GM12878 (cell line): ENCODE measurements around the gene KLHL26. TPM values are rescaled to one million over a fixed set of nuclear protein-coding genes. Genes with fewer than 3 reads are reported as not detected.

Experiments
- ATAC-seq: fragments of 200-7000 bp; cut with Tn5 transposase; 3 replicates; pipeline ENCODE4 v1.9.1; 2020; ENCODE audit warnings: mild to moderate bottlenecking, moderate library complexity
- BruUV-seq: library from RNA; stranded (reverse); fragments of 400-500 nt; replicated peaks from 2 replicates; lab custom pipeline; 2021; lab: Mats Ljungman, UMichigan
- CTCF ChIA-PET: fragments of 300-600 bp; sonication (Branson Sonifier 250); formaldehyde crosslinking; extraction: SDS; loops from one replicate; lab custom pipeline; 2021; ENCODE audit warnings: inconsistent platforms; lab: Yijun Ruan, JAX
- POLR2A ChIA-PET: fragments of 350-600 bp; formaldehyde crosslinking; extraction: SDS; loops from one replicate; lab custom pipeline; 2021; ENCODE audit warnings: inconsistent platforms; lab: Charles Lee
- RAD21 ChIA-PET: fragments of 300-600 bp; sonication (Branson Sonifier 250); formaldehyde crosslinking; loops from one replicate; lab custom pipeline; 2023; ENCODE audit warnings: antibody characterized with exemption; ENCODE audit not compliant: unreplicated experiment; lab: Charles Lee
- SMC1A ChIA-PET: fragments of 300-600 bp; sonication (Branson Sonifier 250); formaldehyde crosslinking; loops from one replicate; lab custom pipeline; 2023; ENCODE audit not compliant: unreplicated experiment, uncharacterized antibody; lab: Charles Lee
- DNase-seq: peaks from one replicate; pipeline ENCODE4 v3.0.0-alpha.2; 2011; ENCODE audit warnings: low read depth, low spot score
- FAIRE-seq: peaks from 3 replicates; lab custom pipeline; 2011; peaks lifted over from hg19 to GRCh38; lab: Jason Lieb, UNC
- H2AFZ ChIP-seq: 2 replicates; pipeline ENCODE4 v1.6.0; 2011; ENCODE audit warnings: low read depth, low read length, control low read depth; ENCODE audit not compliant: control insufficient read depth
- H3K27ac ChIP-seq: 2 replicates; pipeline ENCODE4 v1.5.1; 2011; ENCODE audit warnings: control low read depth; ENCODE audit not compliant: control insufficient read depth, insufficient read depth
- H3K27me3 ChIP-seq, 2 experiments: replicated peaks in 1 of 2; 2 replicates each; pipeline versions ENCODE4 v1.6.0 to v1.6.1; 2011; ENCODE audit warnings: low read length in 1 of 2; ENCODE audit not compliant: control insufficient read depth in 2 of 2, insufficient read depth in 2 of 2
- H3K36me3 ChIP-seq, 2 experiments: 2 replicates each; pipeline ENCODE4 v1.5.1; 2011; ENCODE audit warnings: low read length in 1 of 2; ENCODE audit not compliant: control insufficient read depth in 2 of 2, insufficient read depth in 2 of 2
- H3K4me1 ChIP-seq: 2 replicates; pipeline ENCODE4 v1.6.1; 2011; ENCODE audit warnings: mild to moderate bottlenecking, low read length, moderate library complexity, mixed read lengths; ENCODE audit not compliant: control insufficient read depth, insufficient read depth
- H3K4me2 ChIP-seq: 2 replicates; pipeline ENCODE4 v1.6.0; 2011; ENCODE audit warnings: control low read depth; ENCODE audit not compliant: control insufficient read depth, insufficient read depth
- H3K4me3 ChIP-seq: fragments of 200-600 bp; sonication (generic); 2 replicates; pipeline ENCODE4 v1.5.1; 2016
- H3K79me2 ChIP-seq: 2 replicates; pipeline ENCODE4 v1.6.0; 2011; ENCODE audit warnings: low read length; ENCODE audit not compliant: control insufficient read depth, insufficient read depth
- H3K9ac ChIP-seq: 2 replicates; pipeline ENCODE4 v1.8.0; 2011; ENCODE audit warnings: low read length, control low read depth, mixed read lengths; ENCODE audit not compliant: control insufficient read depth, insufficient read depth
- H3K9me3 ChIP-seq: replicated peaks from 3 replicates; pipeline ENCODE4 v1.5.1; 2011; ENCODE audit warnings: mild to moderate bottlenecking, low read length; ENCODE audit not compliant: control insufficient read depth, insufficient read depth
- H4K20me1 ChIP-seq: 2 replicates; pipeline ENCODE4 v1.6.0; 2011; ENCODE audit not compliant: control insufficient read depth, insufficient read depth
- ETV6 ChIP-seq, 2 experiments: fragments of 450-650 bp in 1 of 2; IDR thresholded peaks in 1 of 2; conservative IDR thresholded peaks in 1 of 2; 2 replicates each; pipeline ENCODE4 v1.6.1; 2014; ENCODE audit warnings: antibody characterized with exemption in 1 of 2, borderline replicate concordance in 1 of 2, low read depth in 1 of 2, mild to moderate bottlenecking in 1 of 2, moderate library complexity in 1 of 2
- PAX5 ChIP-seq: IDR thresholded peaks from 2 replicates; pipeline ENCODE4 v1.6.1; 2011; ENCODE audit warnings: low read depth, low read length, borderline replicate concordance
- POU2F2 ChIP-seq: IDR thresholded peaks from 3 replicates; pipeline ENCODE4 v1.6.1; 2011; ENCODE audit warnings: low read depth, mild to moderate bottlenecking, low read length, borderline replicate concordance
- RCOR1 ChIP-seq: conservative IDR thresholded peaks from 2 replicates; pipeline ENCODE4 v1.6.1; 2012; ENCODE audit warnings: low read depth, low read length, improper control_type of control experiment
- RFX5 ChIP-seq: IDR thresholded peaks from 2 replicates; pipeline ENCODE4 v1.6.1; 2011; ENCODE audit warnings: low read depth, low read length, improper control_type of control experiment
- ZNF217 ChIP-seq: fragments of 450-650 bp; IDR thresholded peaks from 2 replicates; pipeline ENCODE4 v1.6.1; 2017; ENCODE audit warnings: antibody characterized with exemption, mild to moderate bottlenecking
- WGBS: methylation state at CpG from one replicate; pipeline ENCODE4 v1.1.6; 2016; ENCODE audit warnings: low lambda C conversion rate; ENCODE audit not compliant: insufficient replicate concordance, insufficient coverage; ENCODE audit errors: missing lambda C conversion rate; 5-methylcytosine and 5-hydroxymethylcytosine counted together
- in situ Hi-C: fragments of 300-500 bp; cut with MboI; formaldehyde crosslinking; loops from 9 replicates; pipeline ENCODE4 v1.14.3; 2018; ENCODE audit warnings: mixed read lengths
- intact Hi-C: fragments of 100-400 bp; cut with micrococcal nuclease; formaldehyde crosslinking; loops from one replicate; pipeline ENCODE4 v1.14.2; 2022; ENCODE audit not compliant: unreplicated experiment
- polyA plus RNA-seq, 11 experiments: library from polyadenylated mRNA; depleted of rRNA in 4 of 11; unstranded in 6 of 11; stranded (reverse) in 5 of 11; fragments of >200 nt; fragmentation: Nextera tagmentation in 4 of 11; fragmentation: Illumina TruSeq in 1 of 11; extraction: Ambion mirVana in 4 of 11; extraction: Trizol in 1 of 11; gene quantifications; 1 replicate in 1 of 11; 2 replicates in 10 of 11; pipeline versions ENCODE4 v1.2.1 to v1.2.3, GENCODE V29; 2011 to 2016; ENCODE audit warnings: inconsistent platforms in 2 of 11, missing spikeins in 2 of 11, low read depth in 1 of 11
- total RNA-seq, 4 experiments: library from RNA; depleted of rRNA in 3 of 4; stranded (reverse); fragments of >200 nt in 3 of 4; fragmentation: Illumina TruSeq in 1 of 4; extraction: Trizol in 1 of 4; gene quantifications; 2 replicates each; pipeline versions ENCODE4 v1.2.1 to v1.2.3, GENCODE V29; 2013 to 2021
- TF ChIP-seq, protein P1 (sequence below): fragments of 450-650 bp; formaldehyde crosslinking; IDR thresholded peaks from 2 replicates; pipeline ENCODE4 v1.5.0; 2022; ENCODE audit warnings: mild to moderate bottlenecking, missing genetic modification characterization
- TF ChIP-seq, protein P2 (sequence below): fragments of 450-650 bp; IDR thresholded peaks from 2 replicates; pipeline ENCODE4 v1.6.1; 2018; ENCODE audit warnings: borderline replicate concordance, mild to moderate bottlenecking; ENCODE audit not compliant: partially characterized antibody
- TF ChIP-seq, protein P3 (sequence below): fragments of 450-650 bp; formaldehyde crosslinking; IDR thresholded peaks from 2 replicates; pipeline ENCODE4 v1.4.0; 2022; ENCODE audit warnings: mild to moderate bottlenecking, moderate library complexity

Gene KLHL26
- total and polyA plus RNA-seq, 10 of the 15 experiments (the other 5 are each of a cell fraction or from before 2014, with no cell fraction given): 0.18 to 14.6 (median 2.9) TPM

DNA sequence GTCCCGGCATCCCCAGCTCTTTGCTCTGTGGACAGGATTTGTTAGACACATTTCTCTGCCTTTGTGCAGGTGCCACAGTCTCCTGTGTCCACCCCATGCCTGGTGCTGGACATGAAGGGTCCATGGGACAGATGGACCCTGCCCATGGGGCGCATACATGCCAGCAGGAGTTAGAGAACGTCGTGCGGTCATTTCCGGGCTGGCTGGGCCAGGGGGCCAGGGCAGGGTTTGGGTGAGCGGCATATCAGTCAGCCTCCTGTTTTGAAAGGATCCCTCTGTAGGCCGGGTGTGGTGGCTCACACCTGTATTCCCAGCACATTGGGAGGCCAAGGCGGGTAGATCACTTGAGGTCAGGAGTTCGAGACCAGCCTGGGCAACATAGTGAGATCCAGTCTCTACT is 11.0 kb downstream of the KLHL26 start (continued):
- TF ChIP-seq, protein P1, sequence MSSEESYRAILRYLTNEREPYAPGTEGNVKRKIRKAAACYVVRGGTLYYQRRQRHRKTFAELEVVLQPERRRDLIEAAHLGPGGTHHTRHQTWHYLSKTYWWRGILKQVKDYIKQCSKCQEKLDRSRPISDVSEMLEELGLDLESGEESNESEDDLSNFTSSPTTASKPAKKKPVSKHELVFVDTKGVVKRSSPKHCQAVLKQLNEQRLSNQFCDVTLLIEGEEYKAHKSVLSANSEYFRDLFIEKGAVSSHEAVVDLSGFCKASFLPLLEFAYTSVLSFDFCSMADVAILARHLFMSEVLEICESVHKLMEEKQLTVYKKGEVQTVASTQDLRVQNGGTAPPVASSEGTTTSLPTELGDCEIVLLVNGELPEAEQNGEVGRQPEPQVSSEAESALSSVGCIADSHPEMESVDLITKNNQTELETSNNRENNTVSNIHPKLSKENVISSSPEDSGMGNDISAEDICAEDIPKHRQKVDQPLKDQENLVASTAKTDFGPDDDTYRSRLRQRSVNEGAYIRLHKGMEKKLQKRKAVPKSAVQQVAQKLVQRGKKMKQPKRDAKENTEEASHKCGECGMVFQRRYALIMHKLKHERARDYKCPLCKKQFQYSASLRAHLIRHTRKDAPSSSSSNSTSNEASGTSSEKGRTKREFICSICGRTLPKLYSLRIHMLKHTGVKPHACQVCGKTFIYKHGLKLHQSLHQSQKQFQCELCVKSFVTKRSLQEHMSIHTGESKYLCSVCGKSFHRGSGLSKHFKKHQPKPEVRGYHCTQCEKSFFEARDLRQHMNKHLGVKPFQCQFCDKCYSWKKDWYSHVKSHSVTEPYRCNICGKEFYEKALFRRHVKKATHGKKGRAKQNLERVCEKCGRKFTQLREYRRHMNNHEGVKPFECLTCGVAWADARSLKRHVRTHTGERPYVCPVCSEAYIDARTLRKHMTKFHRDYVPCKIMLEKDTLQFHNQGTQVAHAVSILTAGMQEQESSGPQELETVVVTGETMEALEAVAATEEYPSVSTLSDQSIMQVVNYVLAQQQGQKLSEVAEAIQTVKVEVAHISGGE (CRISPR knock-in tag): no peak
- TF ChIP-seq POU2F2 (no peak), ZNF217 (no peak), RFX5 (no peak)

DNA sequence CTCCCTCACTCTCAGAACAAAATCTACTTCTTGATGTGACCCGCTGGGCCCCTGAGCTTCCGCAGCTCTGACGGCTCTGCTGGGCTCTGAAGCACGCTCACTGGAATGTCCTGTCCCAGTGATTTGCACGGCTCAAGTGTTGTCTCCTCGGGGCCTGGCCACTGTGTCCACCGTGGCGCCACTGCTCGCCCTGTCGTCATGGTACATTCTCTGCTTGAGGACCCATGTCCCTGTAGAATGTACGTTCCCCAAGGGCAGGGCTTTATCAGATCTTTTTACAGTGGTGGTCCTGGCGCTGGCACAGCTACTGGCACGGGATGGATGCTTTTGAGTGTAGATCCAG is 12.1 kb downstream of the KLHL26 start:
- no peak overlapping the region for H3K4me2 ChIP-seq
- no peaks in the 10 kb centered on the region; a peak in 2 of 4 replicates for H3K36me3 ChIP-seq
- peaks cover 9% of the 10 kb centered on the region; the same call in 1 of the 2 replicates for H4K20me1 ChIP-seq
- no peak overlapping the region for H3K9ac ChIP-seq
- ChIA-PET RAD21 (no interaction called here), POLR2A (interaction anchor here (0.7 kb wide), 1 partner anchor 10 kb away, joined by 3 read pairs; no protein-coding TSS in a partner anchor), CTCF (no interaction called here), SMC1A (interaction anchor here (0.9 kb wide), 1 partner anchor 61 kb away, joined by 4 read pairs; no protein-coding TSS in a partner anchor)
- FAIRE-seq (no peak), DNase-seq (no peak), ATAC-seq (no peak)
- 96% methylated on average over 13 of the region's 13 CpGs for WGBS
- no peak overlapping the region for H2AFZ ChIP-seq
- in situ Hi-C loops (no loop called here), intact Hi-C loops (no loop called here)
- no peak overlapping the region for H3K4me3 ChIP-seq
- H3K4me1 ChIP-seq: peaks cover 18% of the 10 kb centered on the region
- H3K9me3 ChIP-seq: no peaks in the 10 kb centered on the region
- no peak overlapping the region for H3K27ac ChIP-seq
- H3K27me3 ChIP-seq: no peaks in the 10 kb centered on the region
- BruUV-seq: no TSS peak
- no peaks in the 10 kb centered on the region; the same call in 1 of the 2 replicates for H3K79me2 ChIP-seq
- no peak for TF ChIP-seq PAX5
- TF ChIP-seq, protein P2, sequence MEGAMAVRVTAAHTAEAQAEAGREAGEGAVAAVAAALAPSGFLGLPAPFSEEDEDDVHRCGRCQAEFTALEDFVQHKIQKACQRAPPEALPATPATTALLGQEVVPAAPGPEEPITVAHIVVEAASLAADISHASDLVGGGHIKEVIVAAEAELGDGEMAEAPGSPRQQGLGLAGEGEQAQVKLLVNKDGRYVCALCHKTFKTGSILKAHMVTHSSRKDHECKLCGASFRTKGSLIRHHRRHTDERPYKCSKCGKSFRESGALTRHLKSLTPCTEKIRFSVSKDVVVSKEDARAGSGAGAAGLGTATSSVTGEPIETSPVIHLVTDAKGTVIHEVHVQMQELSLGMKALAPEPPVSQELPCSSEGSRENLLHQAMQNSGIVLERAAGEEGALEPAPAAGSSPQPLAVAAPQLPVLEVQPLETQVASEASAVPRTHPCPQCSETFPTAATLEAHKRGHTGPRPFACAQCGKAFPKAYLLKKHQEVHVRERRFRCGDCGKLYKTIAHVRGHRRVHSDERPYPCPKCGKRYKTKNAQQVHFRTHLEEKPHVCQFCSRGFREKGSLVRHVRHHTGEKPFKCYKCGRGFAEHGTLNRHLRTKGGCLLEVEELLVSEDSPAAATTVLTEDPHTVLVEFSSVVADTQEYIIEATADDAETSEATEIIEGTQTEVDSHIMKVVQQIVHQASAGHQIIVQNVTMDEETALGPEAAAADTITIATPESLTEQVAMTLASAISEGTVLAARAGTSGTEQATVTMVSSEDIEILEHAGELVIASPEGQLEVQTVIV: no peak
- TF ChIP-seq, protein P3, sequence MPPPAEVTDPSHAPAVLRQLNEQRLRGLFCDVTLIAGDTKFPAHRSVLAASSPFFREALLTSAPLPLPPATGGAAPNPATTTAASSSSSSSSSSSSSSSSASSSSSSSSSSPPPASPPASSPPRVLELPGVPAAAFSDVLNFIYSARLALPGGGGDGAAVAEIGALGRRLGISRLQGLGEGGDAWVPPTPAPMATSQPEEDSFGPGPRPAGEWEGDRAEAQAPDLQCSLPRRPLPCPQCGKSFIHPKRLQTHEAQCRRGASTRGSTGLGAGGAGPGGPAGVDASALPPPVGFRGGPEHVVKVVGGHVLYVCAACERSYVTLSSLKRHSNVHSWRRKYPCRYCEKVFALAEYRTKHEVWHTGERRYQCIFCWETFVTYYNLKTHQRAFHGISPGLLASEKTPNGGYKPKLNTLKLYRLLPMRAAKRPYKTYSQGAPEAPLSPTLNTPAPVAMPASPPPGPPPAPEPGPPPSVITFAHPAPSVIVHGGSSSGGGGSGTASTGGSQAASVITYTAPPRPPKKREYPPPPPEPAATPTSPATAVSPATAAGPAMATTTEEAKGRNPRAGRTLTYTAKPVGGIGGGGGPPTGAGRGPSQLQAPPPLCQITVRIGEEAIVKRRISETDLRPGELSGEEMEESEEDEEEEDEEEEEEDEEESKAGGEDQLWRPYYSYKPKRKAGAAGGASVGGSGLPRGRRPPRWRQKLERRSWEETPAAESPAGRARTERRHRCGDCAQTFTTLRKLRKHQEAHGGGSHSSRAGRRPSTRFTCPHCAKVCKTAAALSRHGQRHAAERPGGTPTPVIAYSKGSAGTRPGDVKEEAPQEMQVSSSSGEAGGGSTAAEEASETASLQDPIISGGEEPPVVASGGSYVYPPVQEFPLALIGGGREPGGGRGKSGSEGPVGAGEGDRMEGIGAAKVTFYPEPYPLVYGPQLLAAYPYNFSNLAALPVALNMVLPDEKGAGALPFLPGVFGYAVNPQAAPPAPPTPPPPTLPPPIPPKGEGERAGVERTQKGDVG (CRISPR knock-in tag): no peak
- TF ChIP-seq RCOR1: no peak
- no peak for TF ChIP-seq ETV6 (conservative IDR thresholded peaks at IDR 0.05 in 1 of 2, IDR thresholded peaks at IDR 0.05 in 1 of 2; ENCODE audit: borderline replicate concordance in 1 of 2, low read depth in 1 of 2)
